ENCODE results near the gene FOXP1. TPM values are rescaled to one million over a fixed set of nuclear protein-coding genes. Genes with fewer than 3 reads are reported as not detected.
"Not testable (repeated sequence)": the region's sequence is repeated elsewhere in the genome, so short reads cannot be mapped to it uniquely, and the experiment has no call there.

Gene FOXP1
- total RNA-seq, 2 donors from 2014 or later, result 101 to 171 TPM

DNA sequence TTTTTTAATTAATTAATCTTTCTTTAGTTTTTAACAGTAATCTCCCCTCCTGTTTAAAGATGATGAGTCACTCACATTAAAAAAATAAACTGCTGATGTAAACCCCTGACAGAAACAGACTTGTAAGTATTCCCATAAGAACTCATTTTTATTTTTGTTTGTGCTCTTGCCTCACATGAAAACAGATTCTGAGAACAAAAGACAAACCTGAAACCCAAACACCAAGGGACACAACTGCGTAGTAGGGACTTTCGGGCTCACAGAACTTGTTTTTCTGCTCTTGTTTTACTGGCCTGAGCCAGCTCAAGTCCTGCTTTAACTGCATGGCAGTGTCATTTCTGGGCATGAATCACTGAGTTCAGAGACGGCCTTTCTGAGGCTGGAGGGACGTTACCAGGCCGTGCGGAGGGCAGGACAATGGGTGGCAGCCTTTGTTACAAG is 600.8 kb downstream of the FOXP1 start:
- Mint-ChIP-seq H3K27me3 (no peaks in the 10 kb centered on the region), H3K4me3 (peak overlapping the region; percentile 63), H3K27ac (peak overlapping the region; percentile 93), H3K36me3 (ENCODE audit: low read depth) (peaks cover 100% of the 10 kb centered on the region), H3K9me3 (no peaks in the 10 kb centered on the region), H3K4me1 (peaks cover 48% of the 10 kb centered on the region)
- peak; percentile 77 for ATAC-seq (replicated peaks)

DNA sequence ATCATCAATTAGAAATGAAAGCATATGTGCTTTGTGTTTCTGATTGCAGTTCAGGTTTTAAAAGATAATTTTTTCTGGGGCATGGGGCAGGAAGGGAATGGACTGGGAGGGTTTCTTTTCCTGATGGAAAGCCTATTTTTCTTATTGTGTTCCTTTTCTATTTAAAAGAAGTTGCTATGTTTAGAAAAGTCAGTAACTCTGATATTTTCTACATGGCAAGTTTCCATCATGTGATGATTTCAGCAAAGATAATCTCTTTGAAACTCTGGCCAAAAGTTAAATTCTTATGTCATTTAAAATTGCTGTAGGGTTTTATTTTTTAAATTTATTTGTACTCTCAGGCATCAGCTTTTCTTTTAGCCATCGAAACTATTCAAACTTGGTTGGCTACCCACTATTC is 601.2 kb downstream of the FOXP1 start:
- peaks cover 100% of the 10 kb centered on the region for H3K36me3 Mint-ChIP-seq (ENCODE audit: low read depth)
- peak overlapping the region; percentile 63 for H3K4me3 Mint-ChIP-seq
- no peaks in the 10 kb centered on the region for H3K27me3 Mint-ChIP-seq
- H3K4me1 Mint-ChIP-seq, result peaks cover 50% of the 10 kb centered on the region
- ATAC-seq (replicated peaks), result no peak
- H3K27ac Mint-ChIP-seq, result peak overlapping the region; percentile 93
- no peaks in the 10 kb centered on the region for H3K9me3 Mint-ChIP-seq

DNA sequence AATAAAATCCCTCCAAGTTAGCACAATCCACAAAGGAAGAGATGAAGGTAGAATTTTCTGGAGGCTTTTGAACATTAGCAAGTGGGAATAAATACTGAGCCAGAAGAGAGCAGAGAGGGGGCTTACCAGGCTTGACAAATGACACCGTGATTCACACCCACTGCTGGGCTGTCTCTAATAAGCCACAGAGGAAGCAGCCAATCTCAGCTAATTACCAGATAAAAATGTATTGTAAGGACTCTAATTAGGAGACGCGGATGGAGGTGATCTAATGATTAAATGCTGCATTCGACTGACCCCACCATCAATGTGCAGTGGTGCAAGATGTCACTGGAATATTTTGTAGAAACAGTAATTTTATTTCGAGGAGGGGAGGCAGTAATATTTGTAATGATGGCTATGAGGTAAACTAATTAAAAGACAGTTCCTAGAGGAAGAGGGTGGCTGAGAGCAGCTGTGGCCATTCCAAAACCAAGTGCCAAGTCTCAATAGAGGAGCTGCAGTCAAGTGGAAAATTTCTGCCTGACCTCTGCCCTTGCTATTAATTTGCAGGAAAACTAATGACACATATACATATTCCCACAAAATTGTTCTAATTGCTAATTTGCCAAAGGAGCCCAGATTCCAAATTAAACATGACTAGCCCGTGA is 602.2 kb downstream of the FOXP1 start:
- Mint-ChIP-seq H3K27me3 (no peaks in the 10 kb centered on the region), H3K4me1 (peaks cover 50% of the 10 kb centered on the region), H3K4me3 (peak overlapping the region; percentile 63), H3K27ac (peak overlapping the region; percentile 93), H3K9me3 (no peaks in the 10 kb centered on the region), H3K36me3 (ENCODE audit: low read depth) (peaks cover 100% of the 10 kb centered on the region)
- no peak for ATAC-seq (replicated peaks)

DNA sequence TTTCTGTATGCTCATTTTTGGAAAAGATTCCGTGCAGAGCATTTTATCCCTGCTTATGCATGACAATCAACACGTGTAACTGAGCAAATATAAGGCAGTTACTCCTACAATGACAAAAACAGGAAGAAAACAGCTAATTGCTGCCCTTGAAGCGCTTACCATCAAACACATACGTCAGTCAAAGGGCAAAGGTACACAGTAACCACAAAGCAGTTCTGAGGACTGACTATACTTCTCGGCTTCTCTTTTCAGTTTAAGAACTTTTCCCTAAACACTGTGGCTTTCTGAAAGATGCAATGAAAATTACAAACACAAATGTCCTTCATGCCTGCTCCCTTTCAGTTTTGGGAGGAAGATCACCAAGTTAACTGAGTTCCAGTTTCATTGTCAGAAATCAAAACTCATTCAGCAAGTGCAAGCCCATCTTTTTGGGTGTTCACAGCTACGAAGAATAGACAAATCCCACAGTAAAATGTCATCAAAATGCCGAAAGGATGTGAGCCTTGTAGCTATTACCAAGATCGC is 602.8 kb downstream of the FOXP1 start:
- Mint-ChIP-seq H3K27me3 (no peaks in the 10 kb centered on the region), H3K4me1 (peaks cover 47% of the 10 kb centered on the region), H3K36me3 (ENCODE audit: low read depth) (peaks cover 100% of the 10 kb centered on the region), H3K9me3 (no peaks in the 10 kb centered on the region), H3K27ac (peak overlapping the region; percentile 93), H3K4me3 (peak overlapping the region; percentile 63)
- ATAC-seq (replicated peaks), result peak; percentile 76

DNA sequence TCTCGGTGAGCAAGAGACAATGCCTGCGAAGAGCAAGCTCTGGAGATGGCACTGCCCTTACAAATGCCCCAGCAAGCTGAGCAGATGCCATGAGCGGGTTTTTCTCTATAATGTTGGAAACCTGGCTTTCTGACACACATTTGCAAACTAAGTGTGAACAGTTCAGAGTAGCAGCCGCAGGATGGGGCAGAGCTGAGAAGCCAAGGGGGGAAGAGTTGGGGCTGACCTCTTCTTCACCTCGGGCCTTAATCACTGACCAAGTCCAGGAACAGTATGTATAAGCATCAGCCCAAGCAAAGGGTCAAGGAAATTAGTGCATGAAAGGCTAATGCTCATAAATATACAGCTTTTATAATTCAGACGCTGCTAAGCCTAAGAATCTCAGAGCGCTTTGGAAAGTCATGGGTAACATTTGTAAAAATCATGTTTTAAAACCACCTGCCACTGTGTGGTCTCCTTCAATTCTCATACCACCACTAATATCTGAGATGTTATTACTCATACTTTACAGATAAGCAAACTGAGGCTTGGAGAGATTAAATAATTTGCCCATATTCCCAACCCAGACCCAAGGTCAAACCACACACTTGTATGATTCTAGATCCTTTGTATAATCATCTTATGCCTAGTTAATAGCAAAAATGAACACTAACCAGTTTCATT is 603.4 kb downstream of the FOXP1 start:
- peak overlapping the region; percentile 63 for H3K4me3 Mint-ChIP-seq
- ATAC-seq (replicated peaks), result peak; percentile 50
- no peaks in the 10 kb centered on the region for H3K27me3 Mint-ChIP-seq
- H3K4me1 Mint-ChIP-seq, result peaks cover 47% of the 10 kb centered on the region
- H3K9me3 Mint-ChIP-seq, result no peaks in the 10 kb centered on the region
- peaks cover 100% of the 10 kb centered on the region for H3K36me3 Mint-ChIP-seq (ENCODE audit: low read depth)
- peak overlapping the region; percentile 93 for H3K27ac Mint-ChIP-seq

DNA sequence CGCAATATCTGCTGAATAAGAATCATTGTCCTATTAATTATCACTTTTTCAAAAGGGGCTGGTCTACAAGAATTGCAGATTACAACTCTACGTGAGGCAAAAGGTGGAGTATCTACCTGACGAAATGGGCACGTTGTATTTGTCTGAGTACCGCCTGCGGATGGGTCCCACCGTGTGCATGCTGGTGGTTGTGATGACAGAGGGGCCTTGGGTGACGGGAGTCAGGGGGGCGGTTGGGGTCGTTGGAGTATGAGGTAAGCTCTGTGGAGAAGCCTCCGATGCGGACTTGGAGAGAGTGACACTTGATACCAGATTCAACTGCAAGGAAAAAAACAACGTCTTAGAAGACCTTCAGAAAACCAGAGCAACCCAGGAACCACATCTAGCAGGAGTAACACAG is 605.8 kb downstream of the FOXP1 start:
- no peak for ATAC-seq (replicated peaks)
- Mint-ChIP-seq H3K4me1 (peaks cover 31% of the 10 kb centered on the region), H3K27ac (peak overlapping the region; percentile 59), H3K27me3 (no peaks in the 10 kb centered on the region), H3K36me3 (ENCODE audit: low read depth) (peaks cover 100% of the 10 kb centered on the region), H3K9me3 (no peaks in the 10 kb centered on the region), H3K4me3 (no peak overlapping the region)

DNA sequence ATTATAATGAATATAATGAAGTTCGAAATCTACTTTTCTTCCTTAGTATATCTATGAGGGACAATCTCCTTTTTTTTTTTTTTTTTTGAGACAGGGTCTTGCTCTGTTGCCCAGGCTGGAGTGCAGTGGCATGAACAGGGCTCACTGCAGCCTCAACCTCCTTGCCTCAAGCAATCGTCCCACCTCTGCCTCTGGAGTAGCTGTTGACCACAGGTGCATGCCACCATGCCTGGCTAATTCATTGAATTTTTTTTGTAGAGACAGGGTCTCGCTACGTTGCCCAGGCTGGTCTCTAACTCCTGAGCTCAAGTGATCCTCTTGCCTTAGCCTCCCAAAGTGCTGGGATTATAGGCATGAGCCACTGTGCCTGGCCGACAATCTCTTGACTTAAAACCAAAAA is 607.5 kb downstream of the FOXP1 start:
- not testable (repeated sequence) for H3K4me3 Mint-ChIP-seq; H3K9me3 Mint-ChIP-seq; H3K27me3 Mint-ChIP-seq; ATAC-seq (replicated peaks); H3K27ac Mint-ChIP-seq
- Mint-ChIP-seq H3K36me3 (ENCODE audit: low read depth) (peaks cover 100% of the 10 kb centered on the region), H3K4me1 (peaks cover 24% of the 10 kb centered on the region)

DNA sequence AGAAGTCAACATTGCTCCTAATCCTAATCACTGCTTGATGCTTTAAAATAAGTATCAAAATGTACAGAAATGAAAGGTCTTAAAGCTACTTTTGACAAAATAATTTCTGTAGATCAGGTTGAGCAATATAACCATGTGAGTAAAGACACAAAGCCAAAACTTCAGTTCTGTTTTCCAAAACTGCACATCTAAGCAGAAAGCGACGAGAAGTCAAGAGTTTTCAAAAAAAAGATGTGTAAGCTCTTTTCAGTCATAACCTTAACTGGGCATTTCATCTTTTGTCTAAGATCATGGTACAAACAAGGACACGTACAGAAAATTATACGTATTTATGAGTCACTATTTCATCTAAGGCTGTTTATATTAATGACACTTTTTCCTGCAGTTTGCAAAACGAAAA is 608.8 kb downstream of the FOXP1 start:
- H3K27me3 Mint-ChIP-seq, result no peaks in the 10 kb centered on the region
- H3K9me3 Mint-ChIP-seq, result no peaks in the 10 kb centered on the region
- H3K4me3 Mint-ChIP-seq, result peak overlapping the region; percentile 19
- H3K27ac Mint-ChIP-seq, result peak overlapping the region; percentile 73
- H3K36me3 Mint-ChIP-seq (ENCODE audit: low read depth), result peaks cover 100% of the 10 kb centered on the region
- peak; percentile 67 for ATAC-seq (replicated peaks)
- peaks cover 12% of the 10 kb centered on the region for H3K4me1 Mint-ChIP-seq

DNA sequence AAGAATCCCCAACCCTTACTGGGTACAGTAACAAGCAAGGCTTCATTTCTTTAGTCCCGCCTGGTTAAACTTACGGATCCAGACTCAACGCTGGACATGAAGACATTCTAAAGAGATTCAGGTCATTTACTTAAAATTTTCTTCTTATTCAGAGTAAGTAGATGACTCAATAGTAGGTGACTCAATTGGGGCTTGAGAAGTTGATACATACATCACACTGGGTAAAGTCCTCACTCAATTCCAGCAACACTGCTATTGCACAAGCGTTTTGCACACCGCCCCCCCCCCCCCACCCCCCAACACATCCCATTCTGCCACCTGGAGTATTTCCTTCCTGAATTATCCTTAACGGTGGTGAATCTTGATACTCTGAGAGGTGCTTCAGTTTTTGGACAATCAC is 610.0 kb downstream of the FOXP1 start:
- no peaks in the 10 kb centered on the region for H3K27me3 Mint-ChIP-seq
- peaks cover 8% of the 10 kb centered on the region for H3K4me1 Mint-ChIP-seq
- peak; percentile 84 for ATAC-seq (replicated peaks)
- H3K36me3 Mint-ChIP-seq (ENCODE audit: low read depth), result peaks cover 100% of the 10 kb centered on the region
- peak overlapping the region; percentile 29 for H3K4me3 Mint-ChIP-seq
- peak overlapping the region; percentile 69 for H3K27ac Mint-ChIP-seq
- H3K9me3 Mint-ChIP-seq, result no peaks in the 10 kb centered on the region

DNA sequence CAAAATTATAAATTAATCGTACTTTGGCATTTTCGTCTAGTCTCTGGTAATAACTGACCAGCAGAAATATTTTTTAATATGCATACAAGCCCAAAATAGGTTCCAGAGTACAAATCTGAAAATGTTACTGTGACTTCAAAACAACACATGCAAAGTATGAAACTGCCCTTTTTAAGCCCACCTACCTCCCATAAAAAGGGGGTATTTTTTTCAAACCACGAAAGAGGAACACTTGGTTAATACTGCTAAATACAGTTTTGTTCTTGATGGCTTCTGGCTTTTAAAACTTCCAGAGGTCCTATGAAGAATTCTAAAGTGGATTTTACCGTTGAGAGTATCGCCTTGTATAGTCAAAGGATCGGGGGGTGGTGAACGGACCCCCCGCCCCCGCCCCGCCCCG is 610.7 kb downstream of the FOXP1 start:
- Mint-ChIP-seq H3K27ac (no peak overlapping the region), H3K4me3 (no peak overlapping the region), H3K36me3 (ENCODE audit: low read depth) (peaks cover 100% of the 10 kb centered on the region), H3K27me3 (no peaks in the 10 kb centered on the region), H3K4me1 (peaks cover 8% of the 10 kb centered on the region), H3K9me3 (no peaks in the 10 kb centered on the region)
- no peak for ATAC-seq (replicated peaks)

DNA sequence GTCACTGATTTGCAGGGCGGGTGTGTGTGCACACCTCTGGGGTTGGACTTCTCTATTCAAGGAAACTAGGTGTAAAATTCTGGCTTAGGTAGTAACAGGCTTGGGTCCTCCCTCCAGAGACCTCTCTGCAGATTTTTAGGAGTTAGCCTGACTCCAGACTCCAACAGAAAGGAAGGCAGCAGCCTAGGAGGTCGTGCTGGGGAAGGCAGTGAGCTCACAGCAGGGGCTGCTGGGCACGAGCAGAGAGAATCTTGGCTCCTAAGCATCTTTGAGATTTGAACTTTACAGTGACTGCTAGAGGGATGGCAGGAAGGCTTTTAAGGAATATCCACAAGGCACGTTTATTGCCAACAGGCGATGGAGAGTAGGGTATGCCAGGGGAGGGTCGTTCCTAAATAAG is 612.6 kb downstream of the FOXP1 start:
- Mint-ChIP-seq H3K27ac (peak overlapping the region; percentile 73), H3K4me1 (peaks cover 4% of the 10 kb centered on the region), H3K27me3 (no peaks in the 10 kb centered on the region), H3K9me3 (no peaks in the 10 kb centered on the region), H3K36me3 (ENCODE audit: low read depth) (peaks cover 100% of the 10 kb centered on the region), H3K4me3 (no peak overlapping the region)
- ATAC-seq (replicated peaks), result no peak

DNA sequence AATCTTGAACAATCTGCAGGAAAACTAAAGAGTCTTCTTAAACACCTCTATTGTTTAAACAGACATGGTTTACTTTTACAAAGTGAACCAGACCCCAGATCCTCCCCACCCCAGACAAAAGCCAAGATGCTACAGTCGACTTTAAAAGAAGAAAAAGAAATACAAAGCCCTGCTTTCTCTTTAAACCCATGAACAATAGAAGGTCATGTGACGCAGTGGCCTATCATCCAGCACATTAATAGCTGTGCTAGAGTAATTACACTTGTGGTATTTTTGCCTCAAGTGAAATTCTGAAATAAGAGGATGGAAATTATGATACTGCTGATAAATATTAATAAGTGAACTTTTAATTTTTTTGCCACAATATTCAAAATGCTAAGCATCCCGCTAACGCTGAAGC is 613.4 kb downstream of the FOXP1 start:
- peaks cover 4% of the 10 kb centered on the region for H3K4me1 Mint-ChIP-seq
- H3K4me3 Mint-ChIP-seq, result no peak overlapping the region
- H3K27me3 Mint-ChIP-seq, result no peaks in the 10 kb centered on the region
- ATAC-seq (replicated peaks), result no peak
- H3K9me3 Mint-ChIP-seq, result no peaks in the 10 kb centered on the region
- peaks cover 100% of the 10 kb centered on the region for H3K36me3 Mint-ChIP-seq (ENCODE audit: low read depth)
- peak overlapping the region; percentile 31 for H3K27ac Mint-ChIP-seq

DNA sequence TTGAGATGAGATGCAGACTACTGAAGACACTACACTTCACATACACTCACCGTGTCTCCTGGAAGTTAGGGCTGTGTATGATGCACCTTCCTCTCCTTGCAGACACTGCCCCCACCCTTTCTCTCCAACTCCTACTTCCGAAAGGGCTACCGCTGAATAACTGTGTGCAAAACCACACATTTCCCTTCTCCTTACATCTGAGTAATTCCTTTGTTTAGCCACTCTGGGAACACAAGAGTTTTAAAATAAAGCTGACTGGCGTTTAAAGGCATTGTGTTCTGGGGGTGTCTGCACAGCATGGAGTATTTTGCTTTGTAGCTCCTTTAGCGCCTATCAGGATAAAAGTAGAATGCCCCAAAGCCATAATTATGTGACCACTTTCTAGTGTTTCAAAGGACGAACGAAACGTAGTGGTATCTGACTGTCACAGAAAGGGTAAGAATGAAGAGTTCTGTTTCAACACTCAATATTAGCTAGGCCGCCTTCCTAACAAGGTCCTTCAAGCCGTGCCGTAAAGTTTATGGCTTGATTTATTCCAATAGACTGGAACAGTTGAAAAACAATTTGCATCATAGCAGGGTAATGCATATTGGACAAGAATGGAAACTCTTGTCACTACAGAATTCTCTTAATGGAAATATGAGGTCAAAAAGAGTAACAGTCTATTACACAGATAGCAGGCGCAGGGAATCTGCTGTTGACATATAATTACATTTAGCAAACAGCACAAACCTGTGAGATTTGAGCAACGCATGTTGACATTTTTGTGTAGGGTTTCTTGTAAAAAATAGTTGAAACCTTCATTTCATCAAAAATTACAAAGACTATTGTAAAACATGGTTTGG is 619.9 kb downstream of the FOXP1 start:
- ATAC-seq (replicated peaks), result no peak
- Mint-ChIP-seq H3K27ac (peak overlapping the region; percentile 33), H3K9me3 (no peaks in the 10 kb centered on the region), H3K27me3 (no peaks in the 10 kb centered on the region), H3K36me3 (ENCODE audit: low read depth) (peaks cover 100% of the 10 kb centered on the region), H3K4me1 (no peaks in the 10 kb centered on the region), H3K4me3 (no peak overlapping the region)

DNA sequence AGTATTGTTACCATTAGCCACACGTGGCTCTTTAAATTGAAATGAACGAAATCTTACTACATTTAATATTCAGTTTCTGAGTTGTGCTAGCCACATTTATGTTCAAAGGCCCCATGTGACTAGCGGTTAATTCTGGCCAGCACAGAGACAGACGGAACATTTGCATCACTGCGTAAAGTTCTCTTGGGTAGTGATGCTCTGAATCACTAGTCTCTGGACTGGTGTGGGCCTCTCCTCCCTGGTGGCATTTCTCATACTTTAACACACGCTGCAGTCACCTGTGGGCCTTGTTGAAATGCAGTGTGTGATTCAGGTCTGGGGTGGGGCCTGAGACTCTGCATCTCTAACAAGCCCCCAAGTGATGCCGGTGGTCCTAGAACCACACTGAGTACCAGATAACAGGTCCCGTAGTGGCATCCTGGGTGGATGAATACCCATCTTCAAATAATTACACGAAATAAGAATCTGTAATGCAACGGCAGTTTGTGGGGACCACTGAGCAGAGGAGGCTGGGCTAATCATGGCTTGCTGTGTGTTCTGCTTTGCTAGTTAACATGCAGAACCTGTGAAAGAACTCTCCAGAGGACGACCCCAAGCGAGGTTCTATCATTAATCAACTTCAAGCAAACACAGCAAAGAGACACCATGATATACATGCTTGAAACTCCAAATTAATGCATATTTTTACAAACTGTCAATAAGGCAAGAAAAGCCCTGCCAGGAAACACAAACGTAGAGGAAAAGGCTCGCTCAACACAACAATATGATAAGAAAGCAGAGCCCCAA is 623.8 kb downstream of the FOXP1 start:
- Mint-ChIP-seq H3K27me3 (no peaks in the 10 kb centered on the region), H3K4me1 (no peaks in the 10 kb centered on the region), H3K9me3 (no peaks in the 10 kb centered on the region), H3K4me3 (no peak overlapping the region), H3K36me3 (ENCODE audit: low read depth) (peaks cover 100% of the 10 kb centered on the region), H3K27ac (peak overlapping the region; percentile 26)
- ATAC-seq (replicated peaks), result peak; percentile 39

Data from activated T-helper 17 cell treated with anti-CD3 and anti-CD28 coated beads, Interleukin-2, amount 50 U/mL, for 72 hours (primary cell).